ENCODE results near the gene GBP4.

DNA sequence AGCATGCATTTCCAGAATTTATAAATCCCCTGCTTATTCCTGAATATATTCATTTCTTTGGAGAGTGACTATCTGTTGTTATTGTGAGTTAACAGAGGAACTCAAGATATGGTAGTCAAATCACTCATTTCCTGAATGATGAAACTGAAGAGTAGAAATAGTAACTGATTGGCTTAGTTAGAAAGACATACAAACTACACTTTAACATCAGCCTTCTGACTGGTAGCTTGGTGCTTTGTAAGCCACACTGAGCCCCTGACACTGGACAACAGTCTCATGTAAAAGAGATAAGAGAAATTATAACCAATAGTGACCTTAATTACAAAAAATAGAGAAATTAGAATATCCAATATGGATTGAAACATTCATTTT lies 27.7 kb downstream of the GBP4 start:
- no peak for TF ChIP-seq EZH2 (IDR thresholded peaks at IDR 0.05; ENCODE audit: borderline replicate concordance, low read depth, low read length, poor library complexity, severe bottlenecking)
- TF ChIP-seq, protein P1, sequence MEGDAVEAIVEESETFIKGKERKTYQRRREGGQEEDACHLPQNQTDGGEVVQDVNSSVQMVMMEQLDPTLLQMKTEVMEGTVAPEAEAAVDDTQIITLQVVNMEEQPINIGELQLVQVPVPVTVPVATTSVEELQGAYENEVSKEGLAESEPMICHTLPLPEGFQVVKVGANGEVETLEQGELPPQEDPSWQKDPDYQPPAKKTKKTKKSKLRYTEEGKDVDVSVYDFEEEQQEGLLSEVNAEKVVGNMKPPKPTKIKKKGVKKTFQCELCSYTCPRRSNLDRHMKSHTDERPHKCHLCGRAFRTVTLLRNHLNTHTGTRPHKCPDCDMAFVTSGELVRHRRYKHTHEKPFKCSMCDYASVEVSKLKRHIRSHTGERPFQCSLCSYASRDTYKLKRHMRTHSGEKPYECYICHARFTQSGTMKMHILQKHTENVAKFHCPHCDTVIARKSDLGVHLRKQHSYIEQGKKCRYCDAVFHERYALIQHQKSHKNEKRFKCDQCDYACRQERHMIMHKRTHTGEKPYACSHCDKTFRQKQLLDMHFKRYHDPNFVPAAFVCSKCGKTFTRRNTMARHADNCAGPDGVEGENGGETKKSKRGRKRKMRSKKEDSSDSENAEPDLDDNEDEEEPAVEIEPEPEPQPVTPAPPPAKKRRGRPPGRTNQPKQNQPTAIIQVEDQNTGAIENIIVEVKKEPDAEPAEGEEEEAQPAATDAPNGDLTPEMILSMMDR (conservative IDR thresholded peaks at IDR 0.05; ENCODE audit: low read depth, low read length), result no peak

Measured in A673 (cell line).